Measurements from ENCODE around the gene FASTKD3. TPM values are rescaled to one million over a fixed set of nuclear protein-coding genes. Genes with fewer than 3 reads are reported as not detected.

FASTKD3 gene
- total RNA-seq, 1 donor from 2014 or later: 8.1 TPM

DNA sequence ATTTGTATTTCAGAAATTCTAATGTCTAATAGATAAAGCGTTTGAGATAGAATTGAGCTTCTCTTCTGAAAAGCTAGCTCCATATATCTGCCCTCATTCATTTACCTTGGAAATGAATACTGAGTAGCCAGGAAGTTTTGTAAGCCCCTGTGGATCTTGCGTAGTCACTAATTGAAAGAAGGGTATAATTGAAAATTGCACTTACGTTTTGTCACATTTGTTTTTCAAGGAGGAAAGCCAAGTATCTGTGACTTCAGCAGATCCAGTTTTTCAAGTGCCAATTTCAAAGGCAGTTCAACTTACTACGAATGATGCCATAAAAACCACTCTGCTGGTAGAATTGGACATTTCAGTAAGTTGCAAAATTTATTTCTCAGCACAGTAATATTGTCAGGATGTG lies 14.1 kb upstream of the FASTKD3 start:
- H4K20me1 ChIP-seq (ENCODE audit: insufficient read depth, low read length): peaks cover 39% of the 10 kb centered on the region
- no peak for FAIRE-seq
- DNase-seq (ENCODE audit: low read depth): no peak
- H3K79me2 ChIP-seq (ENCODE audit: insufficient read depth, low read length): peaks cover 29% of the 10 kb centered on the region
- Mint-ChIP-seq H3K4me3 (ENCODE audit: unreplicated experiment) (no peak overlapping the region), H3K27ac (ENCODE audit: unreplicated experiment) (no peak overlapping the region), H3K9me3 (ENCODE audit: unreplicated experiment) (no peaks in the 10 kb centered on the region), H3K36me3 (ENCODE audit: low read depth, unreplicated experiment) (peaks cover 3% of the 10 kb centered on the region), H3K27me3 (ENCODE audit: low read depth, unreplicated experiment) (no peaks in the 10 kb centered on the region), H3K4me1 (ENCODE audit: low read depth, unreplicated experiment) (peaks cover 7% of the 10 kb centered on the region)
- no peak overlapping the region for H2AFZ ChIP-seq (ENCODE audit: low read depth, low read length)
- no peak overlapping the region for H3K27ac ChIP-seq (ENCODE audit: low read depth, low read length)
- no peaks in the 10 kb centered on the region for H3K9me3 ChIP-seq (ENCODE audit: insufficient read depth, low read depth, low read length)
- H3K4me3 ChIP-seq (ENCODE audit: insufficient read depth, low read depth, low read length): no peak overlapping the region
- H3K27me3 ChIP-seq (ENCODE audit: insufficient read depth, low read length): no peaks in the 10 kb centered on the region
- peaks cover 7% of the 10 kb centered on the region for H3K4me1 ChIP-seq (ENCODE audit: insufficient read depth, low read length)
- H3K9ac ChIP-seq (ENCODE audit: low read length): no peak overlapping the region
- no peak for TF ChIP-seq EZH2 (IDR thresholded peaks at IDR 0.05; ENCODE audit: insufficient read depth, low read length)
- TF ChIP-seq, protein P1, sequence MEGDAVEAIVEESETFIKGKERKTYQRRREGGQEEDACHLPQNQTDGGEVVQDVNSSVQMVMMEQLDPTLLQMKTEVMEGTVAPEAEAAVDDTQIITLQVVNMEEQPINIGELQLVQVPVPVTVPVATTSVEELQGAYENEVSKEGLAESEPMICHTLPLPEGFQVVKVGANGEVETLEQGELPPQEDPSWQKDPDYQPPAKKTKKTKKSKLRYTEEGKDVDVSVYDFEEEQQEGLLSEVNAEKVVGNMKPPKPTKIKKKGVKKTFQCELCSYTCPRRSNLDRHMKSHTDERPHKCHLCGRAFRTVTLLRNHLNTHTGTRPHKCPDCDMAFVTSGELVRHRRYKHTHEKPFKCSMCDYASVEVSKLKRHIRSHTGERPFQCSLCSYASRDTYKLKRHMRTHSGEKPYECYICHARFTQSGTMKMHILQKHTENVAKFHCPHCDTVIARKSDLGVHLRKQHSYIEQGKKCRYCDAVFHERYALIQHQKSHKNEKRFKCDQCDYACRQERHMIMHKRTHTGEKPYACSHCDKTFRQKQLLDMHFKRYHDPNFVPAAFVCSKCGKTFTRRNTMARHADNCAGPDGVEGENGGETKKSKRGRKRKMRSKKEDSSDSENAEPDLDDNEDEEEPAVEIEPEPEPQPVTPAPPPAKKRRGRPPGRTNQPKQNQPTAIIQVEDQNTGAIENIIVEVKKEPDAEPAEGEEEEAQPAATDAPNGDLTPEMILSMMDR (IDR thresholded peaks at IDR 0.05; ENCODE audit: insufficient read depth, low read depth, low read length): no peak
- no peak overlapping the region for H3K4me2 ChIP-seq (ENCODE audit: low read length)
- peaks cover 39% of the 10 kb centered on the region for H3K36me3 ChIP-seq (ENCODE audit: insufficient read depth, low read length)

DNA sequence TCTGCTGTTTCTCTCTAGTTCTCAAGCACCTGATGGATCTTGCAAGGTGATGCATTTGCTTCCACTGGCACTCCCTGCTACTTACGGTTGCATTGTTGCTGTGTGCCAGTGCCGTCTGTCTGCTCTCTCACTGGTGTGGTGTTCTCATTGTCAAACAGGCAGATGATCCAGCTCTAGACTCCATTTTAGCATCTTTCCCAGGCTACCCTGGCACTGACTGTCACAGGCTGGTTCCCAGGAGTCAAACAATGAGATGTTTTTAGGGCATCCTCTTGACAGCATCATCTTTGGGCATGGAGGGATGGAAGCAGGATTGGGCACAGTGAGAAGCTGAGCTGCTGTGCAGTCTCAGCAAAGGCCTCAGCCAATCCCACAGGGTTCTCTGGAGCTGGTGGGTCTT lies 13.0 kb upstream of the FASTKD3 start:
- H3K27ac Mint-ChIP-seq (ENCODE audit: unreplicated experiment): no peak overlapping the region
- no peak overlapping the region for H3K4me3 Mint-ChIP-seq (ENCODE audit: unreplicated experiment)
- Histone ChIP-seq H3K4me2 (ENCODE audit: low read length) (no peak overlapping the region), H3K79me2 (ENCODE audit: insufficient read depth, low read length) (peaks cover 29% of the 10 kb centered on the region), H4K20me1 (ENCODE audit: insufficient read depth, low read length) (peaks cover 39% of the 10 kb centered on the region), H3K27ac (ENCODE audit: low read depth, low read length) (no peak overlapping the region), H3K27me3 (ENCODE audit: insufficient read depth, low read length) (no peaks in the 10 kb centered on the region), H3K9me3 (ENCODE audit: insufficient read depth, low read depth, low read length) (no peaks in the 10 kb centered on the region), H3K9ac (ENCODE audit: low read length) (no peak overlapping the region), H3K36me3 (ENCODE audit: insufficient read depth, low read length) (peaks cover 39% of the 10 kb centered on the region), H3K4me3 (ENCODE audit: insufficient read depth, low read depth, low read length) (no peak overlapping the region), H2AFZ (ENCODE audit: low read depth, low read length) (no peak overlapping the region), H3K4me1 (ENCODE audit: insufficient read depth, low read length) (peaks cover 17% of the 10 kb centered on the region)
- TF ChIP-seq, protein P1 (IDR thresholded peaks at IDR 0.05; ENCODE audit: insufficient read depth, low read depth, low read length): no peak
- peaks cover 3% of the 10 kb centered on the region for H3K36me3 Mint-ChIP-seq (ENCODE audit: low read depth, unreplicated experiment)
- peaks cover 14% of the 10 kb centered on the region for H3K4me1 Mint-ChIP-seq (ENCODE audit: low read depth, unreplicated experiment)
- H3K9me3 Mint-ChIP-seq (ENCODE audit: unreplicated experiment): no peaks in the 10 kb centered on the region
- no peaks in the 10 kb centered on the region for H3K27me3 Mint-ChIP-seq (ENCODE audit: low read depth, unreplicated experiment)
- DNase-seq (ENCODE audit: low read depth) (no peak), FAIRE-seq (no peak)

DNA sequence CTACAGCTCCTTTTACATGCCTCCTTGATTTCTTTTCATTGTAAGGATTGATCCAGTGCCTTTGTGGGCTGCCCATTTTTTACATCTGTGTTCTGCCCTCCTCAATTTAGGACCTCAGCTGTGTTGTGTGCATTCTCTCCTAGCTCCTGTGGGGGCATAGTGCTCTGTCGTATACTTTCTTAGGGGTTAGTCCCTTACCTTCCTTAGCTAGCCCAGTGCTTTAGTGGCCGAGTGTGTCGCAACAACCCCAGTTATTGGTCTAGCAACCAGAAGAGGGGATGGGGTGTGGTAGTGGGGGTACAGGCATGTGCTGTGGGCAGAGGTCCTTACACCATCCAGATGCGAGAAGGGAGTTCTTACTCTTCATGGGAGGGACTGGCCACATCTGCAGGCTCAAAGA lies 12.3 kb upstream of the FASTKD3 start:
- Histone ChIP-seq H3K9ac (ENCODE audit: low read length) (no peak overlapping the region), H3K36me3 (ENCODE audit: insufficient read depth, low read length) (peaks cover 38% of the 10 kb centered on the region), H2AFZ (ENCODE audit: low read depth, low read length) (no peak overlapping the region), H3K27me3 (ENCODE audit: insufficient read depth, low read length) (no peaks in the 10 kb centered on the region), H3K4me2 (ENCODE audit: low read length) (no peak overlapping the region), H4K20me1 (ENCODE audit: insufficient read depth, low read length) (peaks cover 47% of the 10 kb centered on the region), H3K4me3 (ENCODE audit: insufficient read depth, low read depth, low read length) (no peak overlapping the region), H3K4me1 (ENCODE audit: insufficient read depth, low read length) (peaks cover 21% of the 10 kb centered on the region), H3K9me3 (ENCODE audit: insufficient read depth, low read depth, low read length) (no peaks in the 10 kb centered on the region), H3K79me2 (ENCODE audit: insufficient read depth, low read length) (peaks cover 31% of the 10 kb centered on the region), H3K27ac (ENCODE audit: low read depth, low read length) (no peak overlapping the region)
- Mint-ChIP-seq H3K36me3 (ENCODE audit: low read depth, unreplicated experiment) (peaks cover 3% of the 10 kb centered on the region), H3K9me3 (ENCODE audit: unreplicated experiment) (no peaks in the 10 kb centered on the region), H3K4me3 (ENCODE audit: unreplicated experiment) (no peak overlapping the region), H3K27me3 (ENCODE audit: low read depth, unreplicated experiment) (no peaks in the 10 kb centered on the region), H3K27ac (ENCODE audit: unreplicated experiment) (no peak overlapping the region), H3K4me1 (ENCODE audit: low read depth, unreplicated experiment) (peaks cover 18% of the 10 kb centered on the region)
- DNase-seq (ENCODE audit: low read depth) (no peak), FAIRE-seq (no peak)
- TF ChIP-seq, protein P1 (IDR thresholded peaks at IDR 0.05; ENCODE audit: insufficient read depth, low read depth, low read length): no peak
- no peak for TF ChIP-seq EZH2 (IDR thresholded peaks at IDR 0.05; ENCODE audit: insufficient read depth, low read length)
